Ectodermal cell (in vitro differentiated cells): ENCODE data around the gene VILL.

Experiments
- H3K27ac ChIP-seq: 2 replicates; pipeline ENCODE4 v1.7.0; 2013; ENCODE audit warnings: mild to moderate bottlenecking, low read depth, low read length; ENCODE audit not compliant: insufficient read depth, poor library complexity, severe bottlenecking
- H3K27me3 ChIP-seq: 2 replicates; pipeline ENCODE4 v1.7.0; 2013; ENCODE audit warnings: mild to moderate bottlenecking, low read length; ENCODE audit not compliant: insufficient read depth, control insufficient read depth, poor library complexity, severe bottlenecking
- H3K36me3 ChIP-seq: one replicate; pipeline ENCODE4 v1.7.0; 2013; ENCODE audit warnings: low read length; ENCODE audit not compliant: control insufficient read depth, insufficient read depth
- H3K4me1 ChIP-seq: one replicate; pipeline ENCODE4 v1.7.0; 2013; ENCODE audit warnings: low read length; ENCODE audit not compliant: control insufficient read depth, insufficient read depth
- H3K4me3 ChIP-seq: 2 replicates; pipeline ENCODE4 v1.7.0; 2013; ENCODE audit warnings: low read depth, low read length, control low read depth; ENCODE audit not compliant: insufficient read depth
- H3K9me3 ChIP-seq: 2 replicates; pipeline ENCODE4 v1.7.0; 2013; ENCODE audit warnings: mild to moderate bottlenecking, low read length, moderate library complexity; ENCODE audit not compliant: control insufficient read depth
- WGBS, 2 experiments: methylation state at CpG; one replicate each; pipeline ENCODE4 v1.1.7; 2013; ENCODE audit warnings: missing lambda C conversion rate in 2 of 2; 5-methylcytosine and 5-hydroxymethylcytosine counted together

The VILL gene

GRCh38 chr3:38022896-38023709 is 32.5 kb downstream of the VILL start:
- H3K9me3 ChIP-seq, result no peaks in the 10 kb centered on the region
- H3K4me1 ChIP-seq, result peaks cover 8% of the 10 kb centered on the region
- H3K36me3 ChIP-seq, result no peaks in the 10 kb centered on the region
- H3K27me3 ChIP-seq, result peaks cover 35% of the 10 kb centered on the region
- H3K4me3 ChIP-seq, result peak overlapping the region; percentile 57
- H3K27ac ChIP-seq, result no peak overlapping the region
- WGBS, 2 experiments, result 89 to 92% methylated on average over 6 of the region's 6 CpGs

GRCh38 chr3:38026856-38027255 is 36.3 kb downstream of the VILL start:
- Histone ChIP-seq H3K27me3 (peaks cover 69% of the 10 kb centered on the region), H3K36me3 (no peaks in the 10 kb centered on the region), H3K27ac (no peak overlapping the region), H3K4me1 (peaks cover 13% of the 10 kb centered on the region), H3K4me3 (no peak overlapping the region), H3K9me3 (no peaks in the 10 kb centered on the region)
- 80 to 83% methylated on average over 4 of the region's 4 CpGs for WGBS, 2 experiments

GRCh38 chr3:38027466-38028465 is 37.2 kb downstream of the VILL start:
- no peak overlapping the region for H3K4me3 ChIP-seq
- peaks cover 78% of the 10 kb centered on the region for H3K27me3 ChIP-seq
- 90 to 93% methylated on average over 6 of the region's 6 CpGs for WGBS, 2 experiments
- no peak overlapping the region for H3K27ac ChIP-seq
- no peaks in the 10 kb centered on the region for H3K9me3 ChIP-seq
- peaks cover 13% of the 10 kb centered on the region for H3K4me1 ChIP-seq
- no peaks in the 10 kb centered on the region for H3K36me3 ChIP-seq

DNA sequence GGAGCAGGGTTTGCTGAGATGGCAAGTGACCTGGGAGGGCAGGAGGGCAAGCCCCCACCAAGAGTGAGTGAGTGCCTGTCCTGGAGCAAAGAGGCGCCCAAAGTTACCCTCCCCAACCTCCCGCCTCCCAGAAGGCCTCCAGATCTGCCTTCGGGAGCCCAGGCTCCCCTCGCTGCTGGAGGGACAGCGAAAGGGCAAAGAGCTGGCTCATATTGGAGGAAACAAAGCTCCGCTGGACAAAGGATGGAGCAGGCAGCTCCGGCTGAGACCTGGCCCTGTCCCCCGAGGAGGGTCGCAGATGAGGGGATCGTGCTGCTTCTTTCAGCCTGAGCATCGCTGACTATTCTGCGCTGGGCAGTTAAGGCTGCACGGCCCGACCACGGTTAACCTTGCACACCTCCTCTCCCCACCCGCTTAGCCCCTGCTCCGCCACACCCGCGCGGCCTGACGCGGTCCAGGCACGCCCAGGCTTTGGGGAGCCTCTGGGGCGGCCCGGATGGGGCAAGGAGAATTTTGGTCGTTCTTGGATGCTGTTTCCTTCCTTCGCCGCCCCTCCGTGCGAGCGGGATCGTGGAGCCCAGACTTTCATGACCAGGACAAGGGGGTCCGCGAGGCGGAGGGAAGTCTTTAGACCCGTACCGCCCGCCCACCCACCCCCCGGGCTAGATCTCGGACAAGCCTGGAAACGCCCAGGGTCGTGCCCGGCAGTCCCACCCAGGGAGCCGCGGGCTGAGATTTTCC is 38.2 kb downstream of the VILL start:
- H3K9me3 ChIP-seq, result no peaks in the 10 kb centered on the region
- 3% methylated on average over 45 of the region's 45 CpGs for WGBS, 2 experiments
- no peaks in the 10 kb centered on the region for H3K36me3 ChIP-seq
- H3K4me1 ChIP-seq, result peaks cover 11% of the 10 kb centered on the region
- H3K4me3 ChIP-seq, result peak overlapping the region; percentile 62
- H3K27ac ChIP-seq, result no peak overlapping the region
- H3K27me3 ChIP-seq, result peaks cover 77% of the 10 kb centered on the region

DNA sequence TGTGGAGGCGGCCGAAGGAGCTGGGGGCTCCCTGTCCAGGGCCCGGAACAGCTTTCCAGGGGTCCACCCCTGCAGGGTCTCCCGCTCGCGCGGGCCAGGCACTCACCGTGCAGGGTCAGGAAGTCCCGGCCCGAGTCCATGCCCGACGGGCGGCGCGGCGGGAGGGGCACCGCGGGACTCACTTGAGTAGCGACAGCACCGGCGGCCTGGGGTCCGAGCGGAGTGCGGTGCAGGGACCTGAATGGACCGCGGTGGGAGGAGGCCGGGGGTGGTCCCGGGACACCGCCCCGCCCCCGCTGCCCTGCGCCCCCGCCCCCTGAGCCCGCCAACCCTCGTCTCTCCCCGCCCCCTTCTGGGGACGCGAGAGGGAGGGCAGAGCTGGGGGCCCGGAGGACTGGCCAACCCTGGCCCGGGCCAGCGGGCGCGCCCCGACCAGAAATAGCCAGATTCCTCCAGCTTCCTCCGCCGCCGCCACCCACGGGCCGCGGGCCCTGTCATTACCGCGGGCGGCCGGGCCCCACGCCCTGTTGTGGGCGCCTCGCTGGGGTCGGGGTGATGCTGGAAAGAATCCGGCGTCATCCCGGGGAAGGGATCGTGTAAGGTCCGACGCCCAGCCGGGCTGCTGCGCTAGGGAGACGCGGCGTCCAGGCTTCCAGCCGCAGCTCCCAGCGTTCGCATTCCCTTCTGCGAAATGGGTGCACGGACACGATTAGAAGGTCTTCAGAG is 39.0 kb downstream of the VILL start, which contains the start of gene PLCD1:
Gene PLCD1 (minus strand): TSS at position 243 of the 726 bp plus-strand sequence. CDS start 103 bp downstream, at position 140.
- Histone ChIP-seq H3K9me3 (no peaks in the 10 kb centered on the region), H3K27me3 (peaks cover 75% of the 10 kb centered on the region), H3K4me3 (peak within 1 kb of the TSS; percentile 62), H3K36me3 (no peaks in the 10 kb centered on the region), H3K4me1 (peaks cover 8% of the 10 kb centered on the region), H3K27ac (no peak within 1 kb of the TSS)
- 2% methylated on average over 75 of the region's 75 CpGs for WGBS, 2 experiments

- H3K36me3 ChIP-seq, result no peaks in the 10 kb centered on the region
- 57 to 63% methylated on average over 8 of the region's 8 CpGs for WGBS, 2 experiments
Measured at GRCh38 chr3:38030126-38031021, 39.8 kb downstream of the VILL start.

GRCh38 chr3:38031022-38031994 is 40.7 kb downstream of the VILL start:
- peaks cover 4% of the 10 kb centered on the region for H3K4me1 ChIP-seq
- H3K9me3 ChIP-seq, result no peaks in the 10 kb centered on the region
- WGBS, 2 experiments, result 79 to 82% methylated on average over 8 of the region's 9 CpGs
- H3K27me3 ChIP-seq, result peaks cover 64% of the 10 kb centered on the region
- H3K27ac ChIP-seq, result no peak overlapping the region
- H3K36me3 ChIP-seq, result no peaks in the 10 kb centered on the region
- no peak overlapping the region for H3K4me3 ChIP-seq

More at GRCh38 chr3:38030126-38031021, 39.8 kb downstream of the VILL start:
- Histone ChIP-seq H3K4me1 (peaks cover 7% of the 10 kb centered on the region), H3K9me3 (no peaks in the 10 kb centered on the region), H3K27me3 (peaks cover 73% of the 10 kb centered on the region), H3K27ac (no peak overlapping the region), H3K4me3 (peak overlapping the region; percentile 62)

GRCh38 chr3:38032328-38032865 is 41.8 kb downstream of the VILL start:
- H3K27ac ChIP-seq, result no peak overlapping the region
- H3K27me3 ChIP-seq, result peaks cover 53% of the 10 kb centered on the region
- H3K4me1 ChIP-seq, result peaks cover 4% of the 10 kb centered on the region
- WGBS, 2 experiments, result 91 to 100% methylated on average over 1 of the region's 1 CpG
- no peak overlapping the region for H3K4me3 ChIP-seq
- H3K9me3 ChIP-seq, result no peaks in the 10 kb centered on the region
- no peaks in the 10 kb centered on the region for H3K36me3 ChIP-seq
